NOMO-1 treated with dmso at 0.1 percent for 144 hours (cell line): Measurements from ENCODE around the gene CUBN.
"Not testable (repeated sequence)": the region's sequence is repeated elsewhere in the genome, so short reads cannot be mapped to it uniquely, and the experiment has no call there.

Experiments
- DNase-seq: peaks from one replicate; lab custom pipeline; 2025; ENCODE audit not compliant: unreplicated experiment; lab: John Stamatoyannopoulos, UW

CUBN gene

GRCh38 chr10:17141504-17142229 lies 12.1 kb upstream of the CUBN start:
- DNase-seq = no peak

GRCh38 chr10:17140386-17140761 lies 10.8 kb upstream of the CUBN start:
- DNase-seq = no peak

GRCh38 chr10:17138460-17139042 lies 8.9 kb upstream of the CUBN start:
- DNase-seq = no peak

- DNase-seq = no peak
These were observed 5.2 kb upstream of the CUBN start for GRCh38 chr10:17134737-17135260.

GRCh38 chr10:17134282-17134681 lies 4.7 kb upstream of the CUBN start:
- DNase-seq = no peak

GRCh38 chr10:17128261-17128660 lies 1.4 kb downstream of the CUBN start:
- no peak for DNase-seq

- no peak for DNase-seq
These were observed 3.3 kb downstream of the CUBN start for GRCh38 chr10:17126327-17126726.

- no peak for DNase-seq
These were observed 4.3 kb downstream of the CUBN start for GRCh38 chr10:17125206-17125893.

- DNase-seq = no peak
These were observed 5.7 kb downstream of the CUBN start for GRCh38 chr10:17123961-17124360.

GRCh38 chr10:17122726-17123661 lies 6.6 kb downstream of the CUBN start:
- no peak for DNase-seq

- DNase-seq = no peak
These were observed 7.6 kb downstream of the CUBN start for GRCh38 chr10:17122052-17122451.

GRCh38 chr10:17120694-17121093 lies 8.9 kb downstream of the CUBN start:
- DNase-seq = no peak

GRCh38 chr10:17119845-17120244 lies 9.8 kb downstream of the CUBN start:
- no peak for DNase-seq

- no peak for DNase-seq
These were observed 13.4 kb downstream of the CUBN start for GRCh38 chr10:17116193-17116592.

GRCh38 chr10:17115683-17116082 lies 13.9 kb downstream of the CUBN start:
- DNase-seq = no peak

GRCh38 chr10:17114878-17115444 lies 14.7 kb downstream of the CUBN start:
- not testable (repeated sequence) for DNase-seq

GRCh38 chr10:17113889-17114540 lies 15.6 kb downstream of the CUBN start:
- DNase-seq = no peak

- DNase-seq = no peak
These were observed 16.3 kb downstream of the CUBN start for GRCh38 chr10:17113346-17113745.

- no peak for DNase-seq
These were observed 17.0 kb downstream of the CUBN start for GRCh38 chr10:17112566-17112965.
